ENCODE data around the gene MT1F.
A peak's percentile ranks its signal among the peaks of the same experiment; 100 is the strongest.
"Not testable (repeated sequence)": the region's sequence is repeated elsewhere in the genome, so short reads cannot be mapped to it uniquely, and the experiment has no call there.

Gene MT1F

GRCh38 chr16:56672171-56672570 lies 14.4 kb downstream of the MT1F start:
- H3K9me3 Mint-ChIP-seq; H3K36me3 Mint-ChIP-seq; H3K27ac Mint-ChIP-seq; DNase-seq (ENCODE audit: low spot score in 2 of 2); H3K4me3 Mint-ChIP-seq: not testable (repeated sequence)
- peak; percentile 64 for ATAC-seq
- peaks cover 38% of the 10 kb centered on the region for H3K4me1 Mint-ChIP-seq

- Mint-ChIP-seq H3K36me3 (no peaks in the 10 kb centered on the region), H3K9me3 (no peaks in the 10 kb centered on the region), H3K27ac (no peak overlapping the region), H3K4me3 (no peak overlapping the region), H3K4me1 (peaks cover 38% of the 10 kb centered on the region)
- ATAC-seq: peak; percentile 79
- no peak for DNase-seq (ENCODE audit: low spot score in 2 of 2)
Measured at GRCh38 chr16:56672761-56673536, 15.2 kb downstream of the MT1F start.

DNA sequence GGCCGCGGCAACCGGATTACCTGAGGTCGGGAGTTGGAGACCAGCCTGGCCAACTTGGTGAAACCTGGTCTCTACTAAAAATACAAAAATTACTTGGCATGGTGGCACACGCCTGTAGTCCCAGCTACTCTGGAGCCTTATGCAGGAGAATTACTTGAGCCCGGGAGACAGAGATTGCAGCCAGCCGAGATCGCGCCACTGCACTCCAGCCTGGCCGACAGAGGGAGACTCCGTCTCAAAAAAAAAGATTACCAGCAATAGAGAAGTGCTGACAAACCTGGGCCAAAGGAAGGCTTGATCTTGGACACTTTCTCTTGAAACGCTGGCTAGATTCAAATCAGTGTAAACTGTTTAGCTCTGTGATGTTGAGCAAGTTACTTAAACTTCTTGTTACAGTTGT lies 16.2 kb downstream of the MT1F start:
- no peak overlapping the region for H3K27ac Mint-ChIP-seq
- no peaks in the 10 kb centered on the region for H3K36me3 Mint-ChIP-seq
- H3K9me3 Mint-ChIP-seq: no peaks in the 10 kb centered on the region
- H3K4me3 Mint-ChIP-seq: no peak overlapping the region
- ATAC-seq: no peak
- H3K4me1 Mint-ChIP-seq: peaks cover 29% of the 10 kb centered on the region
- no peak for DNase-seq (ENCODE audit: low spot score in 2 of 2)

DNA sequence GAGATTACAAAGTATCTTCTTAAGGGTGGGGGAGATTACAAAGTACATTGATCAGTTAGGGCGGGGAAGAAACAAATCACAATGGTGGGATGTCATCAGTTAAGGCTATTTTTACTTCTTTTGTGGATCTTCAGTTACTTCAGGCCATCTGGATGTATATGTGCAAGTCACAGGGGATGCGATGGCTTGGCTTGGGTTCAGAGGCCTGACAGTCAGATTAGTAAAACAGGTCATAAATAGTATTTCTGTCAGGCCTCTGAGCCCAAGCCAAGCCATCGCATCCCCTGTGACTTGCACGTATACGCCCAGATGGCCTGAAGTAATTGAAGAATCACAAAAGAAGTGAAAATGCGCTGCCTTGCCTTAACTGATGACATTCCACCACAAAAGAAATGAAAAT lies 16.8 kb downstream of the MT1F start:
- H3K27ac Mint-ChIP-seq; ATAC-seq; DNase-seq (ENCODE audit: low spot score in 2 of 2); H3K9me3 Mint-ChIP-seq; H3K4me3 Mint-ChIP-seq; H3K36me3 Mint-ChIP-seq: not testable (repeated sequence)
- H3K4me1 Mint-ChIP-seq: peaks cover 25% of the 10 kb centered on the region

GRCh38 chr16:56675685-56676210 lies 18.0 kb downstream of the MT1F start:
- Mint-ChIP-seq H3K4me3 (peak overlapping the region; percentile 66), H3K4me1 (peaks cover 25% of the 10 kb centered on the region), H3K27ac (no peak overlapping the region), H3K9me3 (no peaks in the 10 kb centered on the region), H3K36me3 (no peaks in the 10 kb centered on the region)
- ATAC-seq (peak; percentile 31), DNase-seq (ENCODE audit: low spot score in 2 of 2) (peak in 1 of 2 donors; percentile 68)

DNA sequence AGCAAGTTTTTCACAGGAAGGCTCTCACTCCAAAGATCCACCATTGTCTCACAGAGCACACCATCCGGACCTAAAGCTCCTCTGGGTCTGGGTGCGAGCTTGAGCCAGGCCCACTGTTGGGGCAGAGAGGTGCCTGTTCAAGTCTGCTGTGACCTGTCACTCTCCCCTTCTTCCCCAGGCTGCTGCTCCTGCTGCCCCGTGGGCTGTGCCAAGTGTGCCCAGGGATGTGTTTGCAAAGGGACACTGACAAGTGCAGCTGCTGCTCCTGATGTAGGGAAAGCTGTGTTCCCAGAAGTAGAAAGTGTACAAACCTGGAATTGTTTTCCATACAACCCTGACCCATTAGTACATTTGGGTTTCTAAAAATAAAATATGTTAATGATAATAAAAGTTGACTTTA lies 19.7 kb downstream of the MT1F start:
- Mint-ChIP-seq H3K4me3 (no peak overlapping the region), H3K27ac (no peak overlapping the region), H3K4me1 (peaks cover 37% of the 10 kb centered on the region), H3K36me3 (peaks cover 7% of the 10 kb centered on the region), H3K9me3 (no peaks in the 10 kb centered on the region)
- ATAC-seq (no peak), DNase-seq (ENCODE audit: low spot score in 2 of 2) (no peak)

GRCh38 chr16:56679078-56679730 lies 21.4 kb downstream of the MT1F start:
- H3K4me1 Mint-ChIP-seq: peaks cover 54% of the 10 kb centered on the region
- peaks cover 7% of the 10 kb centered on the region for H3K36me3 Mint-ChIP-seq
- DNase-seq (ENCODE audit: low spot score in 2 of 2) (no peak), ATAC-seq (no peak)
- no peak overlapping the region for H3K27ac Mint-ChIP-seq
- H3K9me3 Mint-ChIP-seq: no peaks in the 10 kb centered on the region
- H3K4me3 Mint-ChIP-seq: no peak overlapping the region

DNA sequence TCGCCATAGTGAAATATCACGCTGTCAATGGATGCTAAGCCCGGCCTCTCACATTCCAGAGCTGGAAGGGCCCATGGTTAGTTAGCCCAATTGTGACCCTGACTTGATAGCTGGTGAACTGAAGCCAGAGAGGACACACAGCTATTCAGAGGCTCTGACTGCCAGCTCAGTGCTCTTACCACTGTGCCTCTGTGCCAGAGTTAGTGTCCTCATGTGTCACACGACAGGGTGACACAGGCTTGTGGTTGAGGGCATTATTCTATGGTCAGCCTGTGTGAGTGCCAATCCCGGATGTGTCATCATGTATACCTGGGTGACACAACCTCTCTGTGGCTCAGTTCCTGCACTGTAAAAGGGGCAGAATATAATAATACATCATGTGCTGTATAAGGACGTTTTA lies 22.1 kb downstream of the MT1F start:
- peaks cover 7% of the 10 kb centered on the region for H3K36me3 Mint-ChIP-seq
- H3K4me1 Mint-ChIP-seq: peaks cover 58% of the 10 kb centered on the region
- no peak overlapping the region for H3K4me3 Mint-ChIP-seq
- H3K9me3 Mint-ChIP-seq: no peaks in the 10 kb centered on the region
- peak; percentile 89 for ATAC-seq
- no peak for DNase-seq (ENCODE audit: low spot score in 2 of 2)
- H3K27ac Mint-ChIP-seq: no peak overlapping the region

DNA sequence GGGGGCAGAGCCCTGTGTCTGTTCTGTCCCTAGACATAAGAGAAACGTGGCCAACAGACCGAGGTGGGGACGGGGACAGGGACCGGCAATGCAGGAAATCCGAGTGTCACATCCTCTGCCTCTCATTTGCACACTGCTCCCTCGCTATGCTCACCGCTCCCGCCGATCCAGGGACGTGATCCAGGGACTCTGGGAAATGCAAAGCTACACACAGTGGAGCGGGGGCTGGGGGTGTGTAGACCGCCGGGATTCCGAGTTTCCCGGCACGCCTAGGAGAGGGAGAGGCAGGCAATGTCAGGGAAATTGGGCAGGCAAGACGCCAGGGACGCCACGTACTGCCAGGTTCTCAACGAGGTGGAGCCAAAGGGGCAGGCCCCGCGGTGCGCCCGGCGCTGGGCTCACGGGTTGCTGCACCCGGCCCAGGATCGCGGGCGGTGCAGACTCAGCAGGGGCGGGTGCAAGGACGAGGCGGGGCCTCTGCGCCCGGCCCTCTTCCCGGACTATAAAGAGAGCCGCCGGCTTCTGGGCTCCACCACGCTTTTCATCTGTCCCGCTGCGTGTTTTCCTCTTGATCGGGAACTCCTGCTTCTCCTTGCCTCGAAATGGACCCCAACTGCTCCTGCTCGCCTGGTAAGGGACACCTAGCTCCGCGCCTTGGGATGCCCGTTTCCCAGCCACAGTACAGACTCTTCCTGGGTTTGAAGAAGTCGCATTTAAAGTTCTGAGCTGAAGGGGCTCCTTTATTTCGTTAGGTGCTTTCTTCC lies 24.4 kb downstream of the MT1F start, which contains the start of gene MT1X:
TSS of gene MT1X (plus strand) at position 532 of the 764 bp plus-strand sequence. CDS start at position 603, 71 bp downstream.
- Mint-ChIP-seq H3K27ac (peak within 1 kb of the TSS; percentile 93), H3K36me3 (peaks cover 7% of the 10 kb centered on the region), H3K4me1 (peaks cover 40% of the 10 kb centered on the region), H3K4me3 (peak within 1 kb of the TSS; percentile 86), H3K9me3 (no peaks in the 10 kb centered on the region)
- peak; percentile 95 for ATAC-seq
- peak; percentile 78 to 91 for DNase-seq (ENCODE audit: low spot score in 2 of 2)

- H3K4me3 Mint-ChIP-seq: peak overlapping the region; percentile 86
- H3K9me3 Mint-ChIP-seq: no peaks in the 10 kb centered on the region
- H3K27ac Mint-ChIP-seq: peak overlapping the region; percentile 93
- peaks cover 7% of the 10 kb centered on the region for H3K36me3 Mint-ChIP-seq
- DNase-seq (ENCODE audit: low spot score in 2 of 2): no peak
- peaks cover 40% of the 10 kb centered on the region for H3K4me1 Mint-ChIP-seq
- ATAC-seq: no peak
Measured at GRCh38 chr16:56682703-56683397, 25.1 kb downstream of the MT1F start.

- peaks cover 7% of the 10 kb centered on the region for H3K36me3 Mint-ChIP-seq
- no peak overlapping the region for H3K27ac Mint-ChIP-seq
- H3K9me3 Mint-ChIP-seq: no peaks in the 10 kb centered on the region
- ATAC-seq (no peak), DNase-seq (ENCODE audit: low spot score in 2 of 2) (no peak)
- peak overlapping the region; percentile 86 for H3K4me3 Mint-ChIP-seq
- H3K4me1 Mint-ChIP-seq: peaks cover 40% of the 10 kb centered on the region
Measured at GRCh38 chr16:56683424-56684172, 25.8 kb downstream of the MT1F start.

DNA sequence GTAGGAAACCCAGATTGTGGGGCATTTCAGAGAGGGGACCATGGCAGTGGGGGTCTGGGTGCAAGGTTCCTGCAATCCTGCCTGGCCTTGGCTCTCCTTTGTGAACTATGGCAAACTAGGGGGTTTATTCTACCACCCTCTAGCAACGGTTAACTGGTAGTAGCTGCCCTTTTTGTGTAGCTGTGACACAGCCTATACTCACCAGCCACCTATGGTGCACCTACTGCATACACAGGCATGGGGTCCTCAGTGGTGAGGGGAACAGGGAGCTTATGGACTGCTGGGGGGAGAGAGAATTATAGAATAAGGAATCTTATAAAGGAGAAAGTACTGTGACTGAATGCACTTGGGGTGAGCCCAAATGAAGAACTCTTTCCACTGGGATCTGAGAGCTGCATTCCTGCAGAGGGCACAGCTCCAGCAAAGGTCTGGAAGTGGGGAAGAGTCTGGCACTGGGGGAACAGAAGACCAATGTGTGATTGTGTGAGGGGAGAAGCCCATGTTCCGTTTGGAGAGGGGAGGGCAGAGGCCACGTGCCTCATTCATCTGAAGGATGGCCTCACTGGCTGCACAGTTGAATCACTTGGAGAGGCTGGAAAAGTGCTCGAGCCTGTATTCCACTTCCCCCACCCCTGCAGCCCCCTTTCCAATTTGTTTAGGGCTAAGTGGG lies 26.6 kb downstream of the MT1F start:
- peak overlapping the region; percentile 86 for H3K4me3 Mint-ChIP-seq
- peaks cover 7% of the 10 kb centered on the region for H3K36me3 Mint-ChIP-seq
- DNase-seq (ENCODE audit: low spot score in 2 of 2) (no peak), ATAC-seq (no peak)
- peak overlapping the region; percentile 52 for H3K27ac Mint-ChIP-seq
- H3K4me1 Mint-ChIP-seq: peaks cover 39% of the 10 kb centered on the region
- no peaks in the 10 kb centered on the region for H3K9me3 Mint-ChIP-seq

DNA sequence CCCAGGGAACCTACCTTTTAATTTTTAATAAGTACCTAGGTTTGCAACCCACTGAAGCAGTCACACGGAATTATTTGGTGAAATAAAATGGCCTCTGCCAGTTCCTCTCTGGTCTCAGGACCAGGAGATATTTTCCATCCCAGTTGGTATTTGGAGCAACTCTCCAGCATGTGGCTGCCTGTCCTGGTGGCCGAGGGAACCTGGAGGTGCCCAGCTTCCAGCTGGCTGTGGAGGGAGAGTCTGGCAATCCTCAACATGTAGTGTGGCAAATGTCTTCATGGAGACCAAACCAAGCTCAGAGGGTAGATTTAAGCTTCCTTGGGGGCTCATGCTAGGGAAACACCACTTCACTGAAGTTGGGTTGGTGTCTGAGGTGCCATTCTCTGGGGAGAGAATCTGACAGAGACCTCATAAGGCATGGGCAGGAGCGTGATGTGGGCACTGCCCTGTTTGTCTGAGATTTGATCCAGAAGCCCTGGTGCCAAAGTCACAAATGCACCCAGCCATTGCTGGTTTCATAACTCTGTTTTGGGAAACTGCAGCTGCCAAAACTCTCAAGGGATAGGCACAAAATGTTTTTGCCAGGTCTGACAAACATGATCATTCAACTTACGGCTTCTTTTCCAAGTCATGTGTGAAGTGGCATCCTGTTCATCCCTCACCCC lies 27.3 kb downstream of the MT1F start:
- Mint-ChIP-seq H3K4me3 (no peak overlapping the region), H3K27ac (no peak overlapping the region), H3K4me1 (peaks cover 34% of the 10 kb centered on the region), H3K36me3 (peaks cover 7% of the 10 kb centered on the region), H3K9me3 (no peaks in the 10 kb centered on the region)
- no peak for ATAC-seq
- DNase-seq (ENCODE audit: low spot score in 2 of 2): no peak

All from stimulated activated effector memory CD8-positive, alpha-beta T cell treated with anti-CD3 and anti-CD28 coated beads, Interleukin-12 subunit alpha, Interleukin-12 subunit beta, amount 100 ng/mL, for 72 hours (primary cell).